GM13977 (cell line): ENCODE results near the gene LGALSL.
"Not testable (repeated sequence)": the region's sequence is repeated elsewhere in the genome, so short reads cannot be mapped to it uniquely, and the experiment has no call there.

Experiments
- DNase-seq: peaks from one replicate; pipeline ENCODE4 v3.0.0; 2012; ENCODE audit warnings: low spot score
- in situ Hi-C: fragments of 300-500 bp; cut with MboI; formaldehyde crosslinking; loops from one replicate; pipeline ENCODE4 v1.12.0; 2022; ENCODE audit warnings: low sequenced_read_pairs, low pct_unique_long_range_greater_than_20kb, mixed read lengths, inconsistent platforms; ENCODE audit not compliant: unreplicated experiment
- TF ChIP-seq, protein P1 (sequence below): IDR thresholded peaks from 2 replicates; pipeline ENCODE4 v1.5.1; 2012; ENCODE audit warnings: mild to moderate bottlenecking, control low read depth; ENCODE audit not compliant: insufficient read depth; ENCODE audit errors: extremely low read depth, missing control alignments

The LGALSL gene

GRCh38 chr2:64439194-64439593, 14.8 kb upstream of the LGALSL start:
- no peak for DNase-seq
- TF ChIP-seq, protein P1, sequence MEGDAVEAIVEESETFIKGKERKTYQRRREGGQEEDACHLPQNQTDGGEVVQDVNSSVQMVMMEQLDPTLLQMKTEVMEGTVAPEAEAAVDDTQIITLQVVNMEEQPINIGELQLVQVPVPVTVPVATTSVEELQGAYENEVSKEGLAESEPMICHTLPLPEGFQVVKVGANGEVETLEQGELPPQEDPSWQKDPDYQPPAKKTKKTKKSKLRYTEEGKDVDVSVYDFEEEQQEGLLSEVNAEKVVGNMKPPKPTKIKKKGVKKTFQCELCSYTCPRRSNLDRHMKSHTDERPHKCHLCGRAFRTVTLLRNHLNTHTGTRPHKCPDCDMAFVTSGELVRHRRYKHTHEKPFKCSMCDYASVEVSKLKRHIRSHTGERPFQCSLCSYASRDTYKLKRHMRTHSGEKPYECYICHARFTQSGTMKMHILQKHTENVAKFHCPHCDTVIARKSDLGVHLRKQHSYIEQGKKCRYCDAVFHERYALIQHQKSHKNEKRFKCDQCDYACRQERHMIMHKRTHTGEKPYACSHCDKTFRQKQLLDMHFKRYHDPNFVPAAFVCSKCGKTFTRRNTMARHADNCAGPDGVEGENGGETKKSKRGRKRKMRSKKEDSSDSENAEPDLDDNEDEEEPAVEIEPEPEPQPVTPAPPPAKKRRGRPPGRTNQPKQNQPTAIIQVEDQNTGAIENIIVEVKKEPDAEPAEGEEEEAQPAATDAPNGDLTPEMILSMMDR = no peak
- in situ Hi-C loops = no loop called here

DNA sequence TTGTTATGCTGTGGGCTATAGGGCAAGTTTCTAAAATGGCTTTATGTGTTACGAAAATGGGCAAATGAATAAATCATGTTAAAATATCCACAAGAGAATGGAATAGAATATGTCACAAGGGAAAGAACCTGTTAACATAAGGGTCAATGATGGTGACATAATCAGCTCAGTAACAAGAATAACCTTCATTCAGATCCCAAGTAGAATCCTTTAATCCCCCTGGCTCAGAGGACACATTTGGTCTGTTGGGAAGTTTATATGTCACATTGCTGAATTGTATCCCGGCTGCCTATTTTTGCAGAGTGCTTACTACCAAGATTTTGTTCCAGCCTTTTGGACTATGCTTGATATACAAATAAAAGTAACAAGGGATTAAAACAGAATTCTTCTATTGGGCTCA, 13.1 kb upstream of the LGALSL start:
- in situ Hi-C loops = no loop called here
- DNase-seq = no peak
- TF ChIP-seq, protein P1 = no peak

DNA sequence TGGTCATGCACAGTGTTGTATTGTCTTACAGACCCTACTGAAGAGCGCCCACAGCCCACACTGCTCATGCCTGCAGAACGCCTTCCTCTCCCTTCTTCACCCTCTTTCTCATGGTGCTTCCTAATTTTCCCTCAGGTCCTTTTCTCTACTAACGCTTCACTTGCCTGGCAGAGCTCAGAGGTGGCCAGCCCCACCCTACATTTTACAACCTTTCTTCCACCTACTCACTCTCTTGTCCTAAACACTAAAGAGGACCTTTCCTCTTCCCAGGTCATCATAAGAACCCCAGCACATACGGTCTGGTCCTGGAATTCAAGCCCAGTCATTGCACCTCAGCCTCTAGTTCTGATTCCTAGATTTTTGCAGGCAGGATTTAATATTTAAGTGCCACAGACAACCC, 11.7 kb upstream of the LGALSL start:
- in situ Hi-C loops = no loop called here
- no peak for DNase-seq
- TF ChIP-seq, protein P1 = no peak

DNA sequence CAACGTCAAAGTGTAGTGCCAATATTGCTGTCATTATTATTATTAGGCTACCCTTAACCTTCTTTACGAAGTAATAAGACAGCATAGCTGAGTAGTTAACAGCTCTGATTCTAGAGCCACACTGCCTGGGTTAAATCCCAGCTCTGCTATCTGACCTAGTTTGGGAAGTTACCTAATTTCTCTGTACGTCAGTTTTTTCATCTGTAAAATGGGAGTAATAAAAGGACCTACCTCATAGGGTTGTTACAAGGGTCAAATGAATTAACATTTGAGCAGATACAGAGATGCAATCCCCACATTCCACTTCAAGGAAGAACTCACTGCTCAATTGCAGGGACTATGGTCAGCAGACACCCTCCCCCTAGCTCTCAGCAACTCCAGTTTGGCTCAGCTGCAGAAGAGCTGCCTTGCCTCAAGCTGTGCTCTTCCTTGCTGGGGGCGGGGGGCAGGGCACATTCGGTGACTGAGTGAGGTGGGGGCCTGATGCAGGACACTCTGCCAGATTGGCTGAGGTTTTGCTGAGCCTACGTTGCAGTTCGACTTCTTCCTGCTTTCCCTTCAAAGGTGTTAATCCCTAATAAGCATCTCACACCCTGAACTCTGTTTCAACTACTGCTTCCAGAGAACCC, 11.0 kb upstream of the LGALSL start:
- no peak for DNase-seq
- in situ Hi-C loops = no loop called here
- TF ChIP-seq, protein P1 = no peak

DNA sequence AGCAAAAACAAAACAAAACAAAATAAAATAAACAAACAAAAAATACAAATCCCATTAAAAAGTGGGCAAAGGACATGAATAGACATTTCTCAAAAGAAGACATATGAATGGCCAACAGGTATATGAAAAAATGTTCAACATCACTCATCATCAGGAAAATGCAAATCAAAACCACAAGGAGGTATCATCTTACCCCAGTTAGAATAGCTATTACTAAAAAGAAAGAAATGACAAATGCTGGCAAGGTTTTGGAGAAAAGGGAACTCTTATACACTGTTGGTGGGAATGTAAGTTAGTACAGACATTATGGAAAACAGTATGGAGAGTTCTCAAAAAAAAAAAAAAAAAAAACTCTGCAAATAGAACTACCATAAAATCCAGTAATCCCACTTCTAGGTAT, 8.0 kb upstream of the LGALSL start:
- in situ Hi-C loops, DNase-seq: not testable (repeated sequence)

GRCh38 chr2:64447317-64448040, 6.5 kb upstream of the LGALSL start:
- TF ChIP-seq, protein P1 = no peak
- in situ Hi-C loops = no loop called here
- no peak for DNase-seq

- in situ Hi-C loops = no loop called here
- no peak for DNase-seq
- TF ChIP-seq, protein P1 = no peak
Observed at GRCh38 chr2:64448041-64448426, 5.9 kb upstream of the LGALSL start.
